Activated CD4-positive, alpha-beta T cell treated with anti-CD3 and anti-CD28 coated beads, Interleukin-2, amount 50 U/mL, for 1 hour (primary cell): ENCODE measurements around the gene SNURF.
"Not testable (repeated sequence)": the region's sequence is repeated elsewhere in the genome, so short reads cannot be mapped to it uniquely, and the experiment has no call there.

ENCODE experiments used
- DNase-seq: peaks from one replicate; pipeline ENCODE4 v3.0.0-alpha.2; 2020

Gene SNURF

GRCh38 chr15:24971772-24972171, 17.0 kb downstream of the SNURF start:
- no peak for DNase-seq

DNA sequence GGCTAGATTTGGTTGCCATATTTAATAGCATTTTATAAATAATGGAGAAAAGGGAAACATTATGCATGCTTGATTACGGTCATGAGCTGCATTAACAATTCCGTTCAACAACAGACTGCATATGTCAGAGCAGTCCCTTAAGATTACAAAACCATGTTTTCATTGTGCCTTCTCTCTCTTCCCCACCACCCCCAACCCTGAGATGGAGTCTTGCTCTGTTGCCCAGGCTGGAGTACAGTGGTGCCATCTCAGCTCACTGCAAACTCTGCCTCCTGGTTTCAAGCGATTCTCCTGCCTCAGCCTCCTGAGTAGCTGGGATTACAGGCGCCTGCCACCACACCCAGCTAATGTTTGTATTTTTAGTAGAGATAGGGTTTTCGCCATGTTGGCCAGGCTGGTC, 17.9 kb downstream of the SNURF start:
- DNase-seq: not testable (repeated sequence)

GRCh38 chr15:24976932-24977331, 22.1 kb downstream of the SNURF start:
- no peak for DNase-seq

- DNase-seq: no peak
Measured at GRCh38 chr15:24977686-24978085, 22.9 kb downstream of the SNURF start.

DNA sequence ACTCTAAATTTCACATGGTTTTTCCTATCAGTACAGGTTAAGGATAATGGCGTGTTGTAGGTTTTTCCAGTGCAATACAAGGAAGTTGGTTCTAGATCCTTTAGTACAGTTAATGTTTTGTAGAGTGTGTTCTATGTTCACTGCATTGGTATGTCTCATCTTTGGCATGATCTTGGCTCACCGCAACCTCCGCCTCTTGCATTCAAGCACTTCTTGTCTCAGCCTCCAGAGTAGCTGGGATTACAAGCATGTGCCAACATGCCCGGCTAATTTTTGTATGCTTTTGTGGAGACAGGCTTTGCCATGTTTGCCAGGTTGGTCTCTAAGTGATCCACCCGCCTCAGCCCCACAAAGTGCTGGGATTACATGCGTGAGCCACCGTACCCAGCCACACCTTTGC, 30.4 kb downstream of the SNURF start:
- DNase-seq: no peak

DNA sequence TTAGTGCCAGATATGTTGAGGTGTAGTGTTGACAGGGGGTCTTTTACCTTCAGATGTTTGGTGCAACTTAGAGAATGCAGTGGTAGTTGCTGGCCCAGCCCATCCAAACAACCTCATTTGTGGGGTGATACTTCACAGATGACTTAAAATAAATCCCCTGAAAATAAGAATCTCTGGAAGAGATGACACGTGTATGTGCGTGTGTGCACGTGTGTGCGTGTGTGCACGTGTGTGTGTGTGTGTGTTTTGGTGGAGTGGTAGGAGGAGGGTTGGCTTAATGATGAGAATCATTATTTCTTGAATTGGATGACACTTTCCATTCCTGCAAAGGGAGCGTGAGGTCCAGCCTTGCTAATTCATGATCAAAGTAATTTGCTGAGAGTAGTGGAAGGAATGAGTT, 31.9 kb downstream of the SNURF start:
- no peak for DNase-seq
